H1 (cell line): ENCODE results near the gene CYP39A1.

Experiments used
- CEBPB ChIP-seq: IDR thresholded peaks from 2 replicates; pipeline ENCODE4 v1.6.1; 2012; ENCODE audit warnings: low read depth, low read length
- CTCF ChIP-seq, 3 experiments: IDR thresholded peaks; 1 replicate in 2 of 3; 2 replicates in 1 of 3; pipeline versions ENCODE4 v1.5.1 to v1.6.1; 2011; ENCODE audit warnings: low read length in 3 of 3, mild to moderate bottlenecking in 3 of 3, inconsistent platforms in 2 of 3, low read depth in 1 of 3, moderate library complexity in 1 of 3; ENCODE audit not compliant: insufficient read depth in 1 of 3; ENCODE audit errors: control extremely low read depth in 1 of 3
- EP300 ChIP-seq, 2 experiments: IDR thresholded peaks; 1 replicate in 1 of 2; 2 replicates in 1 of 2; pipeline ENCODE4 v1.6.1; 2011 to 2012; ENCODE audit warnings: low read depth in 2 of 2, low read length in 2 of 2, mild to moderate bottlenecking in 2 of 2, borderline replicate concordance in 1 of 2, inconsistent platforms in 1 of 2, moderate library complexity in 1 of 2
- FOSL1 ChIP-seq: IDR thresholded peaks from 2 replicates; pipeline ENCODE4 v1.6.1; 2011; ENCODE audit warnings: mild to moderate bottlenecking, low read depth, low read length, moderate library complexity; ENCODE audit not compliant: insufficient read depth
- KDM1A ChIP-seq: fragments of 200-600, 300-600 bp; sonication (generic); IDR thresholded peaks from 2 replicates; pipeline ENCODE4 v1.7.1; 2016; ENCODE audit warnings: mild to moderate bottlenecking, low read length, borderline replicate concordance
- SRF ChIP-seq: IDR thresholded peaks from 2 replicates; pipeline ENCODE4 v1.6.1; 2011; ENCODE audit warnings: mild to moderate bottlenecking, low read depth, low read length, moderate library complexity
- SUZ12 ChIP-seq: fragments of 200-600 bp; sonication (generic); IDR thresholded peaks from 2 replicates; pipeline ENCODE4 v1.6.1; 2012; ENCODE audit warnings: mild to moderate bottlenecking, inconsistent platforms, low read length, moderate library complexity, mixed read lengths

- no peak for TF ChIP-seq SRF
- TF ChIP-seq CTCF (IDR thresholded peaks at IDR 0.05; ENCODE audit: control extremely low read depth in 1 of 3, insufficient read depth in 1 of 3, low read depth in 1 of 3, low read length in 3 of 3), result no peak
- TF ChIP-seq FOSL1, result no peak
- no peak for TF ChIP-seq KDM1A
- TF ChIP-seq SUZ12, result no peak
- no peak for TF ChIP-seq EP300 (IDR thresholded peaks at IDR 0.05; ENCODE audit: borderline replicate concordance in 1 of 2, low read depth in 2 of 2, low read length in 2 of 2)
- no peak for TF ChIP-seq CEBPB
Measured at GRCh38 chr6:46653439-46654195, 999 bp upstream of the CYP39A1 start.
